GM19193 (cell line): Measurements from ENCODE around the gene STAU1.

Source experiments
- POLR2A ChIP-seq: IDR thresholded peaks from 4 replicates; pipeline ENCODE4 v1.6.1; 2011; ENCODE audit not compliant: insufficient read depth, insufficient read length; ENCODE audit errors: extremely low read depth

STAU1 gene

DNA sequence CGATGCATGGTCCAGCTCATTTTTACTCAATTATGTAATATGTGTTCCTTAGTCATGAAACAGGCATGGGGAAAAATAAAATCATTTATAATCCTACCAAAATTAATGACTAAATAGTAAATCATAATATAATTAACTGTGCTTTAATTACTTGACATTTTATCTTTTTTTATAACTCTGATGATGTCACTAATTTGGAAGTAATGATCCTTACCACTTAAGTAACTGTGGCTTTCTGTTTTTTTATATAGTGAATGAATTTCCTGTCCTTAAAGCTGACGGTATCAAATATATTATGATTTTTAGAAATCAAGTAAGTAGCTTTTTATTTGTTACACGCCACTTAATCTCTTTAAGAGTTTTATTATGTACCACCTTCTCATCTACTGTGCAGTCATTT, 109.8 kb downstream of the STAU1 start:
- TF ChIP-seq POLR2A, result no peak

GRCh38 chr20:49074521-49074920, 113.6 kb downstream of the STAU1 start:
- TF ChIP-seq POLR2A, result no peak
